GM10248 (cell line): ENCODE results near the gene JAKMIP1.

Experiments used
- CTCF ChIA-PET: fragments of 300-600 bp; sonication (Branson Sonifier 250); formaldehyde crosslinking; extraction: SDS; loops from one replicate; lab custom pipeline; 2021; ENCODE audit warnings: antibody characterized with exemption; lab: Yijun Ruan, JAX
- POLR2A ChIA-PET: fragments of 350-650 bp; sonication (Branson Sonifier 250); formaldehyde crosslinking; extraction: SDS; loops from one replicate; lab custom pipeline; 2020; ENCODE audit warnings: antibody characterized with exemption; lab: Yijun Ruan, JAX
- DNase-seq: peaks from one replicate; pipeline ENCODE4 v3.0.0; 2012; ENCODE audit errors: extremely low spot score
- TF ChIP-seq, protein P1 (sequence below): IDR thresholded peaks from 2 replicates; pipeline ENCODE4 v1.5.1; 2012; ENCODE audit warnings: mild to moderate bottlenecking, low read depth; ENCODE audit errors: extremely low read depth, missing control alignments, control extremely low read depth

The JAKMIP1 gene

GRCh38 chr4:6153874-6154273 is 46.5 kb downstream of the JAKMIP1 start:
- DNase-seq = no peak
- CTCF ChIA-PET = interaction anchor here (1.2 to 1.4 kb wide), 2 partner anchors 27 to 97 kb away, joined by 3 read pairs; no protein-coding TSS in a partner anchor
- TF ChIP-seq, protein P1, sequence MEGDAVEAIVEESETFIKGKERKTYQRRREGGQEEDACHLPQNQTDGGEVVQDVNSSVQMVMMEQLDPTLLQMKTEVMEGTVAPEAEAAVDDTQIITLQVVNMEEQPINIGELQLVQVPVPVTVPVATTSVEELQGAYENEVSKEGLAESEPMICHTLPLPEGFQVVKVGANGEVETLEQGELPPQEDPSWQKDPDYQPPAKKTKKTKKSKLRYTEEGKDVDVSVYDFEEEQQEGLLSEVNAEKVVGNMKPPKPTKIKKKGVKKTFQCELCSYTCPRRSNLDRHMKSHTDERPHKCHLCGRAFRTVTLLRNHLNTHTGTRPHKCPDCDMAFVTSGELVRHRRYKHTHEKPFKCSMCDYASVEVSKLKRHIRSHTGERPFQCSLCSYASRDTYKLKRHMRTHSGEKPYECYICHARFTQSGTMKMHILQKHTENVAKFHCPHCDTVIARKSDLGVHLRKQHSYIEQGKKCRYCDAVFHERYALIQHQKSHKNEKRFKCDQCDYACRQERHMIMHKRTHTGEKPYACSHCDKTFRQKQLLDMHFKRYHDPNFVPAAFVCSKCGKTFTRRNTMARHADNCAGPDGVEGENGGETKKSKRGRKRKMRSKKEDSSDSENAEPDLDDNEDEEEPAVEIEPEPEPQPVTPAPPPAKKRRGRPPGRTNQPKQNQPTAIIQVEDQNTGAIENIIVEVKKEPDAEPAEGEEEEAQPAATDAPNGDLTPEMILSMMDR = no peak
- POLR2A ChIA-PET = no interaction called here

DNA sequence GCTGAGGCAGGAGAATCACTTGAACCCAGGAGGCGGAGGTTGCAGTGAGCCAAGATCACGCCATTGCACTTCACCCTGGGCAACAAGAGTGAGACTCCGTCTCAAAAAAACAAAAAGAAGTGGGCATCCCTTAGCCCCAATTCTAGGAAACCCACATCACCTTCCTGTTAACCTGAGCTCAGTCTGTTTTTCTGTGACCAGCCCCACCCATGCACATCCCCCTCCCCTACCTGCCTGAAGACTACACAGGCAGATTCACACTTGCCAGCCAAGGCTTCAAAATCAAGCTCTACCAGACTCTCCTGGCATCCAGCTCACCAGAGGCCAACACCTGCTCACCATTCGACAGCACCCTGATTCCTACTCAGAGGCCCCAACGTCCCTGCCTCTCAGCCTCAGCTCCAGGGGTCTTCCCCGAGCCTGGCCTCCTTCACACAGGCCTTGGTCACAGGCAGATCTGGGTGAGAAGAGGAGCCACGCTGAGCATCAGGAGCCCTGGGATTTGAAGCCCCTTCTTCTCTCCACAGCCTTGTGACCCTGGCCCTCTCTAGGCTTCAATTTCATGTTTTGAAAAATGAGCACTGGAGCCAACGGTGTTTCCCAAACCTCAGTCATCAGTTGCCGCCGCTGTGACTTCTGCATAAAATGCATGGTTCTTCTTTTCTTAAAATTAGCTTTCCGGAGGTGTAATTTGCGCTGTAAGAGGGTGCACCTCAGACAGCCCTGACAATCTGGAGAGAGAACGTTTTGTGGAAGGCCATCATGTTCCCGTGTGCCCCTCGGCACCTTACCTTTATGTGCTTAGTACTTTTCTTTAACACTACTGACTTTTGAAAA is 47.3 kb downstream of the JAKMIP1 start:
- ChIA-PET CTCF (interaction anchor here (1.0 to 1.2 kb wide), 2 partner anchors 11 to 27 kb away, joined by 3 read pairs; no protein-coding TSS in a partner anchor), POLR2A (no interaction called here)
- TF ChIP-seq, protein P1 = no peak
- no peak for DNase-seq

DNA sequence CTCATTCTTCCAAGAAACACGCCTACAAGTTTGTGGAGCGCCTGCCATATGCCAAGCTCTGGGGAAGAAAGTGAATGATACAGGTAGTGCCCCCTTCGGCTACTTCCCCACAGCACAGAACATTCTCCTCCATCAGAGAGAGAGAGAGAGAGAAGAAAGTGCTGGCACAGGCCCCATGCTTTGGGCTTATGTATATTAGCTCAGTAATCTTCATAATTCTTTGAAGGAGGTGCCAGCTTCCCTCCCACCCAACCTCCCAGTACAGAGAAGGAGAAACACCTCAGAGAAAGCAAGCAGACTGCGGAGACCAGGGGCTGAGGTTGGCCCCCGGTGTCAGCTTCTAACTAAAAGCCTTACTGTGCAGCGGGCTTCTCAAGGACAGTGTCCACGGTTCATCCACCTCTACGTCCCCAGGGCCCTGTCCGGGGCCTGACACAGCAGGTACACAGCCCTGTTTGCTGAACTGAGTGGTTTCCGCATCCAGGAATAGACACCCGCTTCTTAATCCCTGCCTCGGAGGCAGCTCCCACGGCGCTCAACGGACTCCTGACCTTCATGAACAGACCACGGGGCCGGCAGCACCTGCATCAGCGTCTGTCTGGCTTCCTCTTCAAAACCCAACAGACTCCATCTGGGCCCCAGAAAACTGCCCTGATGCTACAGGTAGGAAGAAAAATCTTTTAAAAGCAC is 50.2 kb downstream of the JAKMIP1 start:
- ChIA-PET CTCF (interaction anchor here (1.7 kb wide), 1 partner anchor 16 kb away, joined by 4 read pairs; no protein-coding TSS in a partner anchor), POLR2A (no interaction called here)
- TF ChIP-seq, protein P1 = no peak
- no peak for DNase-seq

DNA sequence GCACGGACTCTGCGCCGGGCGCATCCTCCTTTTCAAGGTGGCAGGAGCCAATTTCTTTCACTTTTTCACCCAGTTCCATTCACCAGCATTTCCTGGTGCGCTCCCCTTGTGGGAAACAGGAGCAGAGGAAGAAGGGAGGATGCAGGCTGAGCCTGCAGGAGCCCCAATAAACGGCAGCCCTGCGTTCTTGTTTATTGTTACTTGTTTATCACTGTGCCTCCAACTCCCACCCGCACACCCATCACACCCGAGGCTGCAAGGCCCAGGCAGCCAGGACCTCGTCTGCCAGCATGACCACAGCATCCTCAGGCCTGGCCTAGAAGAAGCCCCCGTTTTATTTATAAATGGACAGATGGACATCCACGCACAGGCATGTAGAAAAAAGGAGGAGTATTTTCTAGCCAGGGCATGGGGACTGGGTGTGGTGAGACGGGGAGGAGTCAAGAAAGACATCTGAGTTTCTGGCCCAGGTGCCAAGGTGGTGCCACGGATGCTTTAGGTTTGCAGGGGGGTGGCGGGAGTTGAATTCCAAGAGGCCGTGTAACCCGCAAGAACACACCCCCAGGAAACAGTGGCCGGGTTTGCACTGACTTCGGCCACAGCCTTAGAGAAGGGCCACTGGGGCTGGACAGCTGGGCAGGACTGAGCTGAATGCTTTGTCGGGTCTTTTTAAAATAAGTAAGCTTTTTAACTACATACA is 51.7 kb downstream of the JAKMIP1 start:
- TF ChIP-seq, protein P1 = no peak
- ChIA-PET POLR2A (no interaction called here), CTCF (interaction anchor here (1.2 kb wide), 1 partner anchor 8 kb away, joined by 4 read pairs; no protein-coding TSS in a partner anchor)
- DNase-seq = no peak

DNA sequence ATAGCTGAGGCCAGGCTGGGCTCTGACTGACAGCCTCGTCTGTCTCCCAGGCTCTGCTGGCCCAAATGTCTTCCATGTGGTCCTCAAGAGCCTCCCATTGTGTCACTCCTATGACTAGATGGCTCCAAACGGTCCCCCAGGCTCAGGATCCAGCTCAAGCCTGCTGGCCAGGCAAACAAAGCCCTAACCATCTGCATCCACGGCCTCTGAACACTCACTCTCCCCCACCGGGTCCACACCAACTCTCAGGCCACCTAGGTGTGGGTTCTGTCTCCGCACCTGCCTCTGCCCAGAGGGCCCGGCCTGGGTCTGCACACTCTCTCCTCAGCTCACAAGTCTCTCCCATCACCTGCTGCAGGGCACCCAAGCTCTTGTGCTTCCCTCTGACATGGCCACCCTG is 52.9 kb downstream of the JAKMIP1 start:
- ChIA-PET POLR2A (no interaction called here), CTCF (interaction anchor here (1.1 to 1.5 kb wide), 3 partner anchors 9 to 20 kb away, joined by 3 to 4 read pairs (median 3); no protein-coding TSS in a partner anchor)
- no peak for DNase-seq
- TF ChIP-seq, protein P1 = no peak
